ENCODE results near the gene CSAD.
"Not testable (repeated sequence)": the region's sequence is repeated elsewhere in the genome, so short reads cannot be mapped to it uniquely, and the experiment has no call there.

Gene CSAD

DNA sequence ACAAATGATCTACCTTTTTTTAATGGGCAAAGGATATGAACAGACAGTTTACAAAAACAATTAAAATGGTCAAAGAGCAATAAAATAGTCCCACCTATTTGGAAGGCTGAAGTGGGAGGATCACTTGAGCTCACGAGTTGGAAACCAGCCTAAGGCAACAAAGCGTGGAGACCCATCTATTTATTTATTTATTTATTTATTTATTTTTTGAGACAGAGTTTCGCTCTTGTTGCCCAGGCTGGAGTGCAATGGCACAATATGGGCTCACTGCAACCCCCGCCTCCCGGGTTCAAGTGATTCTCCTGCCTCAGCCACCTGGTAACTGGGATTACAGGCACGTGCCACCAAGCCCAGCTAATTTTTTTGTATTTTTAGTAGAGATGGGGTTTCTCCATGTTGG is 3.3 kb downstream of the CSAD start:
- not testable (repeated sequence) for DNase-seq

DNA sequence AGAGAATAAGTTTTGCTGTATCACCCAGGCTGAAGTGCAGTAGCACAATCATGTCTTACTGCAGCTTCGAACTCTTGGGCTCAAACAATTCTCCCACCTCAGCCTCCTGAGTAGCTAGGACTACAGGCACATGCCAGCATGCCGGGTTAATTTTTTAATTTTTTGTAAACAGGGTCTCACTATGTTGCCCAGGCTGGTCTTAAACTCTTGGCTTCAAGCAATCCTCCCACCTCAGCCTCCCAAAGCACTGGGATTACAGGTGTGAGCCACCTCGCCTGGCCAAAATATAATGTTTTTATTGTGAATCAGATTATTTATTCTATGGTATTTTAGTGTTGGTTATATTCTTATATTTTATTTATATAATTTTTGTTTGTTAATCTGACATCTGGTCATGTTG is 4.0 kb downstream of the CSAD start:
- DNase-seq = no peak

- no peak for DNase-seq
Measured at GRCh38 chr12:53174881-53175491, 5.7 kb downstream of the CSAD start.

- no peak for DNase-seq
Measured at GRCh38 chr12:53173085-53173715, 7.5 kb downstream of the CSAD start.

DNA sequence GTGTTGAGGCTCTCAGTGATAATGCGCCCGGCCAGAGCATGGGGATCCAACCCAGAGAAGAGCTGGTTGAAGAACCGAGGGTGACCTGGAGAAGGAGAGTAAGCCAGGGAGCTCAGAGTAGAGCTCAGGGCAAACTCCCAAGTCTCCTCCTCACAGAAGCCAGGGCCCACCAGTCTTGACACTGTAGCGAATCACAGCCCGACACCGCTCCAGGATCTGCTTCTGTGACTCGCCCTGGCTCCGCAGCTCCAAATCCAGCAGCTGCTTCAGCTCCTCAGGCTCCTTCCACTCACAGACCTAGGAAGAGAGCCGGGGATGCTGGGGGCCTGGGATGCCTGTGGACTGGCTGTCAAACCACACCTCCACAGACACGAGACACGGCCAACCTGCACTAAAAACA is 8.4 kb downstream of the CSAD start:
- DNase-seq = no peak

DNA sequence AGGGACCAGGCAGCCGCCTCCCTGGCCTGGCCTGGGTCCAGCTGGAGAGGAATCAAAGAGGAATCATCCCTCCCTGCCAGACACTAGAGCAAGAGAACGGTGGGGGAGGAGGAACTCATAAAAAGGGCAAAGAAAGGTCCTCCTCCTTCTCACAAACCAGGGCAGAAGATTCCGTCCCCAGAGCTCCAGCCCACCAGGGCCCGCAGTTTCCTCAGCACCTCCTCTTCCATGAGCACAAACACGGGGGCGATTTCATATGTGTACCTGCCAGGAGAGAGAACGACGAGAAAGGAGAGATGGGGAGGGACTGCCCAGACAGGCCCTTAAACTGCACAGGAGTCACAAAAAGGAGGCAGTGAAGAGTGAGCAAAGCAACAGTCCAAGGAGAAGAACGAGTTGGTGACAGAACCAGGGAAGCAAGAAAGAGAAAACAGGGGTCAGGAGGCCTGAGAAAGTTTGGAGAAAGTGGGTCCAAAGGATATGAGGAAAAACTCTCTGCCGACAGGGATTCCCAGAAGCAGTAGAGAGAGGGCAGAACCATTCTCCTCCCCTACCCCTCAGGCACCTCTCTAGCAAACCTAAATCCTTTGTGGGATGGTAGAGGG is 8.9 kb downstream of the CSAD start:
- DNase-seq = no peak

DNA sequence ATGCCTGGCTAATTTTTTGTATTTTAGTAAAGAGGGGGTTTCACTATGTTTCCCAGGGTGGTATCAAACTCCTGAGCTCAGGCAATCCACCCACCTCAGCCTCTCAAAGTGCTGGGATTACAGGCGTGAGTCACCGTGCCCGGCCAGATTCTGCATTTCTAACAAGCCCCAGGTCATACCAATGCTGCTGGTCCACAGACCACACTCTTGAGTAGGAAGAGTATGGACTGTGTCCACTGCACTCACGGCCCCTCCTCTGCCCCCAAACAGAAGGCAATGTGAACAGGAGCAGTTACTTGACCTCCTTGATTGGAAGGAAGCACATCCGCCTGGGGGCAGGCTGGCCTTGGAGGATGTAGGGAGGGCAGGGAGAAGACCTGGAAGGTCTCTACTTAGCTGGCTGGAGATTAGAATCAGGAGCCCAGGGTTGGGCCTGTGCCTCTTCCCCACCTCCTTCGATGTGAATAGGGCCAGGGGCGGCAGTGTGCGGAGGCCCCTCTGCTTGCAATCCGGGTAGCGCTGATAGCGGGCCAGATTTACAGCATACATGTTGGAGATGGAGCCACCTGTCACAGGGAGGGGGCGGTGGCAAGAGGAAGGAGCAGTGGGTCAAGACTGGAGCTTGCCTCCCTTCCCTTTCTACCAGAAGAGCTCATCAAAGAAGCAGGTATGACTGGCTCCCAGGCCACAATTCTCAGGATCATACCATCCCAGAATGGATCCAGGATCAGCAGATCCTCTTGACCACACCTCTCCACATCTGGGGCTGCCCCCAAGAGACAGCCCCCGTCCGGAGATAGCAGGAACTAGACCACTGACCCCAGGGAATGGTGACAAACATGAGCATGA is 9.6 kb downstream of the CSAD start:
- DNase-seq = no peak

GRCh38 chr12:53170215-53170614 is 10.5 kb downstream of the CSAD start:
- no peak for DNase-seq

GRCh38 chr12:53169644-53170043 is 11.1 kb downstream of the CSAD start:
- DNase-seq = no peak

GRCh38 chr12:53166837-53167236 is 13.9 kb downstream of the CSAD start:
- DNase-seq = no peak

GRCh38 chr12:53163008-53163407 is 17.7 kb downstream of the CSAD start:
- DNase-seq = not testable (repeated sequence)

DNA sequence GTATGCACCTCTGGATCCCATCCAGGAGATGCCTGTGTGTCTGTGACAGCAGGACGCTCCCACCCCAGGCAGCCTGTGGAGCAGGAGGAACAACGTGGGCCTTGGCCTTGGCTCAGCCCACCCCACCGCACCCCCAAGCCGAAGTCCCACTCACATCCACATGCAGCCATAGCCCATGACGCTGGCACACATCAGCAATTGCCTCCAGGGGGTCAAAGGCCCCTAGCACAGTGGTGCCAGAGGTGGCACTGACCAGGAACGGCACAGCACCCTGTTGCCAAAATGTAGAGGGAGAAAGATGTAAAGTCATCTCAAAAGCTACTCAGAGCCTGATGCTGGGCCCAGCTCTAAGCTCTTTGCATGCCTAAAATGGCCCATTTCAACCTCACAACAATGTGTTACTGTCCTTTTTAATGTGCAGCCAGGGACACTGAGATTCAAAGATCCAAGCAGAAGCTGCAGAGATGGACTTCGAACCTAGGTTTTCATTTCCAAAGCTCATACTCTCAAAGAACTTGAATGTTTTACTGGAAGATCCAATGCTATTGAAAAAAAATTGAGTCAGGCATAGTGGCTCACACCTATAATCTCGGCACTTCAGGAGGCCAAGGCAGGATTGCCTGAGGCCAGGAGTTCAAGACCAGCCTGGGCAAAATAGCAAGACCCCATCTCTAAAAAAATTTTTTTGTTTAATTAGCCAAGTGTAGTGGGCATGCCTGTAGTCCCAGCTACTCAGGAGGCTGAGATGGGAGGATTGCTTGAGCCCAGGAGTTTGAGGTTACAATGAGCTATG is 19.4 kb downstream of the CSAD start:
- DNase-seq = no peak

DNA sequence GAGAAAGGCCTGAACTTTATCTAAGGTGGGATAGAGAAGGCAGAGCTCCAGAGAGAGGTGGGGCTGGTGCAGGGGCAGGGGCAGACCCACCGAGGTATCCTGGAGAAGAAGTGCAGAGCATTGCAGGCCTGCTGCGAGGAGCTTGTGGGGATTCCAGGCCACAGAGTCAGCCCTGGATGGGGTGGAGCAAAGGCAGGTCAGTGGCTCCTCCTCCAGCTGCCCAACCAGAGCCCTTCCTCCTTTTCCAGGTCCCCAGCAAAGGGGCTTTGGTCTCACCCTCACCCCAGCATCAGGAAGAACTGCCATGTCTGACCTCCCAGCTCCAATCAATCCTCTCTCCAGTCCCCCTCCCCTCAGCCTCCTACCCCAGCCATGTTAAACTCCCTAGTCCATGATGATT is 20.1 kb downstream of the CSAD start:
- no peak for DNase-seq

GRCh38 chr12:53160000-53160399 is 20.7 kb downstream of the CSAD start:
- no peak for DNase-seq

DNA sequence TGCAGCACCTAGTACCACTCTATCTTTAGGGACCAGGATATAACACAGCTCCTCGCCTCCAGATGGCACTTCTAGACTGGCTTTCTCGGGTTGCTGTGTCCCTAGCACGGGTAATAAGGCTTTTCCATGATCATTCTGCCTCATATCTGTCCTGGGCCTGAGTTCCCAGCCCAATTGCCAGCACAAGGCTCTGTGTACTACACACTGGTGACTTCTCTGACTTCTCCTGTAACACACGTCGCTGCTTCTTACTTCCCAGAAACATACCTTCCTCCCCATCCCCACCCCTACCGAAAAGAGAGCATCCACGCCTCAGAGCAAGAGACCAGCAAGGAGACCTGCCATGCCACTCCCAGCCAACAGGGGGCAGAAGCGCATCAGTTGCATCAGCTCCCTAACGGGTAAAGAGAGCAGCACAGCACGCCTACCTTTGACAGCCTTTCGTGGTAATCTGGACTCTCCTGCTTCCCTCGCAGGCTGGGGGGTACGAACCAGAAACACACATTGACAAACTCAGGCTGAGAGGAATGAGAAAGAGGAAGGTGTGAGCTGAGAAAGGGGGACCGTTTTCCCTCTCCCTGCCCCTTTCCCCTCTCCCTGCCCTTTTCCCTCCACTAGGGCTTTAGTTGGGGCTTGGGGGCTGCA is 21.4 kb downstream of the CSAD start:
- peak; percentile 86 for DNase-seq

GRCh38 chr12:53152390-53152789 is 28.3 kb downstream of the CSAD start:
- no peak for DNase-seq

DNA sequence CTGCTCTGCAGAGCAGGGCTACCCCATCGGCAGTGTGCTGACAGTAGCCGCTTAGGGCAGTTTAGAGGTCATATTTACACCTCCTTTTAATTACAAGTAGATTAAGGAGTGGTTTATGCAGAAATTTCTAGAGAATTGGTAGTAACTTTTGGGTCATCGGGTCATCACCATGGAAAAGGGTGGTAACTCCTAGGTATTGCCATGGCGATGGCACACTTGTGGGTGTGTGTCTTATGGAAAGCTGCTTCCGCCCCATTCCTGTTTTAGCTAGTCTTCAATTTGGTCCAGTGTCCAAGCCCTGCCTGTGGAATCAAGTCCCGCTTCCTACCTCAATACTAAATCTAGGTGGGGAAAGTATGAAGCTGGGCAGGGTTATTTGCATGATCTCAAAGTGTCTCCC is 29.7 kb downstream of the CSAD start:
- DNase-seq = no peak

- no peak for DNase-seq
Measured at GRCh38 chr12:53147653-53148052, 33.1 kb downstream of the CSAD start.

DNA sequence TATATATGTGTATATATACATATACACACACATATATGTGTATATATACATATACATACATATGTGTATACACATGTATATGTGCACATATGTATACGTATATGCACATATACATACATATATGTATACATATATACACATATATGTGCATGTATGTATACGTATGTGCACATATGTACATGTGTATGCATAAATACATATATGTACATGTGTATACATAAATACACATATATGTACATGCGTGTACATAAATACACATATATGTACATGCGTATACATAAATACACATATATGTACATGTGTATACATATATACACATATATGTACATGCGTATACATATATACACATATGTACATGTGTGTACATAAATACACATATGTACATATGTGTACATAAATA is 33.5 kb downstream of the CSAD start:
- no peak for DNase-seq

- no peak for DNase-seq
Measured at GRCh38 chr12:53145383-53146260, 35.1 kb downstream of the CSAD start.

DNA sequence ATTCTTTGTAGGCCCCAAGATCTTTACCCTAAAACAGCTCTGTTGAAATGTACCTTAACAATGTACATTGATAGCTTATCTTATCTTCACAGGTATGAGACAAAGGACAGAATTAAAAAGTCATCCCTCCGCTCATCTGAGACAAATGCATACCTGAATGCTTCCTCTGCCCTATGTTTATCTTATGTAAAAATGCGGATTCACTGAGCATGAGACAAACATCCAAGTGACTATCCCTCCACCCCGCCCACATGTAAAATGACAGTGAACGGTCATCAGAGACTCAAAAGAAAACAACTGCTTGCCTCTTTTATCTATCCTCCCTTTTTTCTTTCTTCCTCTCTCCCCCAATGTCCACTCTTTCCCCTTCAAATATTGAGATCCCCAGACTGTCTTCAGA is 37.4 kb downstream of the CSAD start:
- DNase-seq = no peak
